Activated naive CD8-positive, alpha-beta T cell treated with anti-CD3 and anti-CD28 coated beads, Interleukin-2, amount 50 U/mL, for 24 hours (primary cell): ENCODE data around the gene MEG3.

Experiments
- ATAC-seq: fragments of 150-1000 bp; cut with Tn5 transposase; one replicate; pipeline ENCODE4 v1.10.0; 2021
- DNase-seq: peaks from one replicate; pipeline ENCODE4 v3.0.0; 2021
- H3K27ac Mint-ChIP-seq: one replicate; pipeline ENCODE4 v1.8.0; 2021; ENCODE audit warnings: mild to moderate bottlenecking, mixed read lengths
- H3K27me3 Mint-ChIP-seq: one replicate; pipeline ENCODE4 v1.8.0; 2021; ENCODE audit warnings: mixed read lengths
- H3K36me3 Mint-ChIP-seq: one replicate; pipeline ENCODE4 v1.8.0; 2021; ENCODE audit warnings: low read depth, mixed read lengths
- H3K4me1 Mint-ChIP-seq: one replicate; pipeline ENCODE4 v1.8.0; 2021; ENCODE audit warnings: mixed read lengths
- H3K4me3 Mint-ChIP-seq: one replicate; pipeline ENCODE4 v1.8.0; 2021; ENCODE audit warnings: mild to moderate bottlenecking, moderate library complexity, mixed read lengths
- H3K9me3 Mint-ChIP-seq: one replicate; pipeline ENCODE4 v1.8.0; 2021; ENCODE audit warnings: mixed read lengths

Gene MEG3

GRCh38 chr14:100896369-100897060, 70.6 kb downstream of the MEG3 start:
- DNase-seq (no peak), ATAC-seq (no peak)
- no peak overlapping the region for H3K27ac Mint-ChIP-seq
- no peaks in the 10 kb centered on the region for H3K4me1 Mint-ChIP-seq
- peaks cover 32% of the 10 kb centered on the region for H3K27me3 Mint-ChIP-seq
- H3K36me3 Mint-ChIP-seq = no peaks in the 10 kb centered on the region
- no peaks in the 10 kb centered on the region for H3K9me3 Mint-ChIP-seq
- no peak overlapping the region for H3K4me3 Mint-ChIP-seq

GRCh38 chr14:100898465-100898864, 72.5 kb downstream of the MEG3 start:
- no peaks in the 10 kb centered on the region for H3K9me3 Mint-ChIP-seq
- no peaks in the 10 kb centered on the region for H3K36me3 Mint-ChIP-seq
- DNase-seq (no peak), ATAC-seq (no peak)
- peaks cover 48% of the 10 kb centered on the region for H3K27me3 Mint-ChIP-seq
- no peak overlapping the region for H3K27ac Mint-ChIP-seq
- H3K4me3 Mint-ChIP-seq = no peak overlapping the region
- no peaks in the 10 kb centered on the region for H3K4me1 Mint-ChIP-seq

DNA sequence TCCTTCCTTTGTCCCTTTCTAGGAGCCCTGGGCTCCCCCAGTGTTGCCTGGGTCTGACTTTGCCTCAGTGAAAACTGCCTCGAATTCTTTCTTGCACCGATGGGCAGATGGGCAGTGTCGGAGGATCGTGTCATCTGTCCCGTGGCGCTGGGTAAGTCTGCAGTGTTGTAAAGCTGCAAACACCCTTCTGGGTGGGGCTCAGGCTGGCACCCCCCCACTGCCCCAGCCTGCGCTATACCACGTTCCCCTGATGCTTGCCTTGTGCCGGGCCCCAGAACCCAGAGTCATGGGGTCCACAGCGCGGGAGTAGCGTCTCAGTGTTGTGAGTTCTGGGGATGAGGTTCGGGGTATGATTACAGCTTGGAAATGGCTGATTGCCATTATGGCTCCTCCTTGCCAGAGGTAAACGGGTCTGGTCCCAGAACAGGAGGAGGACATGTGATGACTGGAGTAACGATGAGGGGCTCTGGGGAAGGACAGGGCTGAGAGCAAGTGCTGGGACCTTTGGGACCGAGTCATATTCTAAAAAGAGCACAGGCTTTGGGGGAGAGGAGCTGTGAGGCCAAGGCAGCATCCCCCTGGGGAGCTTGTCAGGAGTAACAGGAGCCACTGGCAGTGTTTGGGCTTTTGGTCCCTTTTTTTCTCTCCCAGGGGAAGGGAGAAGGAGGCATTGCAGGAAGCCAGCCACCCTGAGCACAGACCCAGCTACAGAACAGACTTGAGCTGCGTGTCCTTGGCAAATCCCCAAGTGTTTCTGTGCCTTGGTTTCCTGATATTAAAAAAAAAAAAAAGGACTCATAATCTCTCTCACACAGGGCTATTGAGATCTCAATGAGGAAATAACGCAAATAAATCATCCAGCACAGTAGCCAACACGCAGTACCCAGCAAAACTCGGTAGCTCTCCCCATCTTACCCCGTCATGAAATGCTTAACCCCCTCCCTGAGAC, 73.3 kb downstream of the MEG3 start:
- Mint-ChIP-seq H3K4me3 (no peak overlapping the region), H3K27me3 (peaks cover 50% of the 10 kb centered on the region), H3K36me3 (no peaks in the 10 kb centered on the region), H3K4me1 (no peaks in the 10 kb centered on the region), H3K9me3 (no peaks in the 10 kb centered on the region), H3K27ac (no peak overlapping the region)
- ATAC-seq = peak; percentile 18
- DNase-seq = no peak

DNA sequence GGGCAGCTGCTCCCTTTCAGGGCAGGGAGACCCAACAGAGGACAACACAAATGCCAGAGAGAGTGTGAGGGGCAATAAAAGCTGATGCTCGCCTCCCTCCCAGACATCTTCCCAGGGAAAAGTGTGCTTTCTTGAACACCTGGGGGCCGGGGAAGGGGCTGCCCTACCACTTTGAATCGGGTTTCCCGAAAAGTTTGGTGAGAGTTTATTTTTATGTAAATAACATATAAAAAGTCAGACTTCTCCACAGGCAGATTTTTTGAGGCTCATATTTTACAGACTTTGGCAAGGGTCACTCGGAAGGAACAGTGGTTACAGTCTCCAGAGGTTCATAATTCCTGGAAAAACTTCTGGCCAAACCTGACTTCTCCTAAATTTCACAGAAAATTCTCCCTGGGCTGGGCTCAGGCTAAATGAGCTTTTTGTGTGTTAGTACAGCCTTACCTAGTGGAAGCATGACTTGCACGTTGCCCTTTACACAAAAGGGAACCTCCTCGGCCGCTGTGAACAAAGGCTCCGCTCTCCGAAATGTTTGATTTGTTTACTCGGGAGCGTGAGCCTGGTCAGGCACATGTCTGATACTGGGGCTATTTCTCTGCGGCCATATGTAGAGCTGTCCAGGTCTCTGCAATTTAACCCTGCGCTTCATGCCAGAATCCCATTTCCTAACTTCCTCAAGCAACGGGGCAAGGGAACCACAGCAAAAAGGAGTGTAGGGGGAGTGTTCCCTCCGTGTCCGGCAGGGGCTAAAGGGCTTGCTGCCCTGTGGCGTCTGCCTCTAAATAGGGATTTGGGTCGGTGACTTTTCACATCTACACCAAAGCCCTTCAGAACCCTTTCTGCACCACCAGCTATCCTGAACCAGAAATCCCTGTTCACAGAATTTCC, 74.2 kb downstream of the MEG3 start:
- H3K36me3 Mint-ChIP-seq = no peaks in the 10 kb centered on the region
- no peaks in the 10 kb centered on the region for H3K4me1 Mint-ChIP-seq
- H3K9me3 Mint-ChIP-seq = no peaks in the 10 kb centered on the region
- ATAC-seq (no peak), DNase-seq (no peak)
- no peak overlapping the region for H3K27ac Mint-ChIP-seq
- no peak overlapping the region for H3K4me3 Mint-ChIP-seq
- H3K27me3 Mint-ChIP-seq = peaks cover 54% of the 10 kb centered on the region

DNA sequence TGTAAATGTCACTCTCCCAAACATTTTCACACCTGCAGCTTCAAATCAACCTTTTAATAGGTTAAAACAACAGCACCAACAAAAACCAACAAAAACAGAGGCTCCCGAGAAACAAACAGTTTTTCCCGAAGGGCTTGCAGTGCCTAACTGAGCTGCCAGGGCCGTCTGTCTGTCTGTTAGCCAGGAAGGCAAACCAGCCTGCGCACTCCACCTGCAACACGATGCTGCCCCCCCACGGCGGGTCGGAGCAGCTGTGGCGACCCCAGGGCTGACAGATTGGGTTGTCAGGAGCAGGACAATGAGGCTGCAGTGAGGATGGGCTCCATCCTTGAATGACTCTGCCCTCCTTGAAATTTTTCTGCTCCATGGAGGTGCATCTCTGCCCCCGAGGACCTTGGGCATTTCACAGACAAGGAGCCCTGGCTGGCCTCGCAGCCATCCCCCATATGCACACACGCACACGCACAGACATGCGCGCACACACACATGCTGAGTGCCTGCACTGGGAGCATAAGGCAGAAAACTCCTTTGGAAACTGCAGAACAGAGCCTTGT, 75.0 kb downstream of the MEG3 start:
- Mint-ChIP-seq H3K9me3 (no peaks in the 10 kb centered on the region), H3K4me3 (no peak overlapping the region), H3K4me1 (no peaks in the 10 kb centered on the region), H3K36me3 (no peaks in the 10 kb centered on the region), H3K27me3 (peaks cover 58% of the 10 kb centered on the region), H3K27ac (no peak overlapping the region)
- ATAC-seq (no peak), DNase-seq (peak; percentile 32)

GRCh38 chr14:100901391-100902183, 75.7 kb downstream of the MEG3 start:
- peaks cover 54% of the 10 kb centered on the region for H3K27me3 Mint-ChIP-seq
- H3K4me1 Mint-ChIP-seq = no peaks in the 10 kb centered on the region
- H3K27ac Mint-ChIP-seq = no peak overlapping the region

GRCh38 chr14:100902295-100903133, 76.6 kb downstream of the MEG3 start:
- no peak for ATAC-seq
- no peak overlapping the region for H3K4me3 Mint-ChIP-seq
- no peaks in the 10 kb centered on the region for H3K9me3 Mint-ChIP-seq
- no peaks in the 10 kb centered on the region for H3K36me3 Mint-ChIP-seq
- peaks cover 54% of the 10 kb centered on the region for H3K27me3 Mint-ChIP-seq
- H3K27ac Mint-ChIP-seq = no peak overlapping the region
- DNase-seq = no peak
- no peaks in the 10 kb centered on the region for H3K4me1 Mint-ChIP-seq

More at GRCh38 chr14:100901391-100902183, 75.7 kb downstream of the MEG3 start:
- Mint-ChIP-seq H3K36me3 (no peaks in the 10 kb centered on the region), H3K9me3 (no peaks in the 10 kb centered on the region), H3K4me3 (no peak overlapping the region)
- ATAC-seq = no peak
- no peak for DNase-seq

DNA sequence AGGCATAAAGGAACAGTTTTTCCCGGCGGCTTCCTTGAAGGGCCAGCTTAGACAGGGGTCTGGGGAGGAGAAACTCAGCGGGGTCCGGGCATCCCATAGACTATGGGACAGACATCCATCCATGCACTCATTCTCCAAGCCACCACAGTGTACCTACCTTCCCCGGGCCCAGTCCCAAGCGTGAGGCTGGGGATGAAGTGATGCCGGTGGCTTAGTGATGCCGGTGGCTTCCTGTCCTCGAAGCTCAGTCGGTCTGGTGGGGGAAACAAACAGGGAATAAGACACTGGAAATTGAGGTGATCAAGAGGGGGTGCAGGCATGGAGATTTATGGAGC, 77.2 kb downstream of the MEG3 start:
- H3K4me1 Mint-ChIP-seq = no peaks in the 10 kb centered on the region
- H3K27me3 Mint-ChIP-seq = peaks cover 54% of the 10 kb centered on the region
- H3K4me3 Mint-ChIP-seq = no peak overlapping the region
- H3K9me3 Mint-ChIP-seq = no peaks in the 10 kb centered on the region
- H3K36me3 Mint-ChIP-seq = no peaks in the 10 kb centered on the region
- no peak overlapping the region for H3K27ac Mint-ChIP-seq
- DNase-seq = no peak
- ATAC-seq = no peak

- H3K4me3 Mint-ChIP-seq = no peak within 1 kb of the TSS
- H3K9me3 Mint-ChIP-seq = no peaks in the 10 kb centered on the region
- no peaks in the 10 kb centered on the region for H3K36me3 Mint-ChIP-seq
- ATAC-seq (no peak), DNase-seq (no peak)
- peaks cover 52% of the 10 kb centered on the region for H3K27me3 Mint-ChIP-seq
- no peaks in the 10 kb centered on the region for H3K4me1 Mint-ChIP-seq
- H3K27ac Mint-ChIP-seq = no peak within 1 kb of the TSS
Measured at GRCh38 chr14:100903672-100904185, 77.8 kb downstream of the MEG3 start, which contains the start of gene RTL1. RTL1 (minus strand) TSS chr14:100903722; CDS start chr14:100884788, 18,934 bp downstream.

DNA sequence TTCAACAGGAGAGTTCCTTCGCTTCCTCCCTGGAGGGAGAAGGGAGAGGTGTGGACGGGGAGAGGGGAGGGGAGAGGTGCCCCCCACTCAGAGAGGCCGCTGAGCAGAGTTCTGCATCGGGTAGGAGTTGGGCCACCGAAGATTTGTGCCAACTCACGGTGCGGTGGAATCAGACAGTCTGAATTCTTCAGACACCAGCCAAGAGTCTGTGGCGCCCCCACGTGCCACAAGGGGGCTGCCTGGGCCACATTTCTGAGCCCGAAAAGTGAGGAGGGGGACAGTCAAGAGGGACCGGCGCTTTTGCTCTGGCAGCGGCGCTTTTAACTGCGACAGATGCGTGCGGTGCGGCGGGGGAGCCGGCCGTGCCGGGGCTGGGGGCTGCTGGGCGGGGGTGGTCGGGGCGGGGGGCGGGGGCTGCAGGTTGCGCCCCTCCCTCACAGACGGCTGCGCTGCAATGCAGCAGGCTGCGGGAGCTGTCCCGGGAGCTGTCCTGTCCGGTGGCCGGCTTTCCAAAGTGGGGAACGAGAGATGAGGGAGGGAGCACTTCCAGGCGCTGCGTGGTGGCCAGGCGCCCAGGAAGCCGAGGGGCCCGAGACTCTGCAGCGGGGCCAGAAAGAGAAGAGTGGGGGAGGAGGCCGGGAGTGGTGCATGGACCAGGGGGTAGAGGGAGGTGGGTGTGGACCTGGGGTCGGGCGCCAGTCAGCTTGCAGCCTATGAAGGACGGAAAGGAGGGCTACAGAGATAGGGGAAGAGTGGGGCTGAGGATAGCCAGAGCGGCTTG, 78.6 kb downstream of the MEG3 start:
- Mint-ChIP-seq H3K9me3 (no peaks in the 10 kb centered on the region), H3K36me3 (no peaks in the 10 kb centered on the region), H3K4me3 (no peak overlapping the region), H3K4me1 (no peaks in the 10 kb centered on the region), H3K27ac (no peak overlapping the region), H3K27me3 (peaks cover 45% of the 10 kb centered on the region)
- no peak for DNase-seq
- no peak for ATAC-seq

GRCh38 chr14:100905166-100905565, 79.2 kb downstream of the MEG3 start:
- H3K4me3 Mint-ChIP-seq = no peak overlapping the region
- DNase-seq (no peak), ATAC-seq (no peak)
- peaks cover 38% of the 10 kb centered on the region for H3K27me3 Mint-ChIP-seq
- no peaks in the 10 kb centered on the region for H3K4me1 Mint-ChIP-seq
- H3K9me3 Mint-ChIP-seq = no peaks in the 10 kb centered on the region
- H3K36me3 Mint-ChIP-seq = no peaks in the 10 kb centered on the region
- H3K27ac Mint-ChIP-seq = no peak overlapping the region

DNA sequence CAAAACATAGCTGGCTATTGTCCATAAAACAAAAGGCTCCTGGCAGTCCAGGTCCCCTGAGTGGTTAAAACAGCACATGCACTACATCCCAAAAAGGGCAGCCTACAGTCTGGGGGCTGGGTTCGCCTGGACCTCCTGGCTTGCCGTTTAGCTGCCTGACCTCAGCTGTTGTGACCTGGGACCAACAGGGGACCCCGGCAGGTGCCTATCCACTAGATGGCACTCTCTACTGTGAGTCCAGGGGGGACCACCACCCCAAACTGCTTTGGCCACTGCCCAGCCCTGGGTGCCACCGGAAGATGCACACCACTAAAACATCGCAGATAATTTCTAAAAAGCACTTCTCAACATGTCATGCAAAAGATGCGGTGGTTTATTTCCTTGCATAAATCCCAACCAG, 80.5 kb downstream of the MEG3 start:
- Mint-ChIP-seq H3K4me1 (no peaks in the 10 kb centered on the region), H3K36me3 (no peaks in the 10 kb centered on the region), H3K27me3 (peaks cover 28% of the 10 kb centered on the region), H3K9me3 (no peaks in the 10 kb centered on the region), H3K4me3 (no peak overlapping the region), H3K27ac (no peak overlapping the region)
- DNase-seq (no peak), ATAC-seq (no peak)
